GM19452 (cell line): ENCODE measurements around the gene ISM1.

Source experiments
- ATAC-seq: cut with Tn5 transposase; IDR thresholded peaks from one replicate; pipeline ENCODE4 v1.9.1; 2021; ENCODE audit not compliant: unreplicated experiment

ISM1 gene

GRCh38 chr20:13340088-13340487 is 119.0 kb downstream of the ISM1 start:
- ATAC-seq = no peak

GRCh38 chr20:13341737-13342393 is 120.8 kb downstream of the ISM1 start:
- ATAC-seq = no peak

DNA sequence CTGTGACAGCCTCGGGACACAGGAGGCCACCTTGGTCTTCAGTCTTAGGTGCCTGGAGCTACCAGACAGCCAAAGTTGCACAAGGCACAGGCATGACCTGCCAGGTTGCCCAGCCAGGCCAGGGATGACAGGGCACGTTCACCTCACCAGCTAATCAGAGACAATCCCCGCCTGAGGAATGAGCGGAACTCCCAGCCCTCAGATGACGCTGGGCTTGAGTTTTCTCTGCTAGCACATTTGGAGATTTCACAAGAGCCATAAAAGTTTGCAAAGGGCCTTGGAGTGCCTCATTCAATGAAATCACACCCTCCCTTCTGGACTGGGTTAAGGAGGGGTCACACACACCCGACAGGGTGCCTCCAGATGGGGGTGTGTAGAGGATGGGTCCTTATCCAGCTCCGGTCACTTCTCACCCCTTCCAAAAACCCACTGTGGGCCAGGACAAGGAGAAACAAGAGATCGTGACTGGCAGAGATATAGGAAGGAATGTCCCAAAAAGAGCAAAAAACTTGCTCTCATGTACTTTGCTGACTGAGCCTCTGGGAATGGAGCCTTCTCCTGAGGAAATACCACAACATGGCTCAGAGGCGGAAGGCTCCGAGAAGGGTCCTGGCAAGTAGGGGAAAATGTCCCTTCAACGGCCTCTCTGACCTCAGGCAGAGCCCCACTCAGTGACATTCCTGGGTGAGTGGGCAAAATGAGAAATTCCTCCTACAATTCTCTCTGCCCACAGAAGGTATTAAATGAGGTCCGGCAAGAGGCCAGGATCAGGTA is 121.6 kb downstream of the ISM1 start:
- ATAC-seq = no peak

DNA sequence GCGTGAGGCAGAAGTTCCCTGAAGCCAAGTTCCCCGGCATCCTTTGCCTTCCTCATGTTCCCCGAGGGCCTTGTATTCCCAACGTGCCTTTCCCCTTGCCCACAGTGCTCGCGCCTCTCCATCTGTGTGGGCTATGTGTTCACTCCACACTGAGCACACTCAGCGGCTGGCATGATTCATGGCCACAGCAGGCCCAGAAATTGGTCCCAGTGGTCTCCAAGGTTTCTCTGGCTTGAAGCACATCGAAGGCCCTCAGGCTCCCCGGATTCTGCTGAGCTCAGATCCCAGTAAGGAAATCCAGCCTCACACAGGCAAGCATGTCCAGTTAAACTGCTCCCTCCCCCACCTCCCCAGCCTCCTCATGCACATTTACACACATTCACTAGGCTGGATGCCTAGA is 123.6 kb downstream of the ISM1 start:
- ATAC-seq = no peak

DNA sequence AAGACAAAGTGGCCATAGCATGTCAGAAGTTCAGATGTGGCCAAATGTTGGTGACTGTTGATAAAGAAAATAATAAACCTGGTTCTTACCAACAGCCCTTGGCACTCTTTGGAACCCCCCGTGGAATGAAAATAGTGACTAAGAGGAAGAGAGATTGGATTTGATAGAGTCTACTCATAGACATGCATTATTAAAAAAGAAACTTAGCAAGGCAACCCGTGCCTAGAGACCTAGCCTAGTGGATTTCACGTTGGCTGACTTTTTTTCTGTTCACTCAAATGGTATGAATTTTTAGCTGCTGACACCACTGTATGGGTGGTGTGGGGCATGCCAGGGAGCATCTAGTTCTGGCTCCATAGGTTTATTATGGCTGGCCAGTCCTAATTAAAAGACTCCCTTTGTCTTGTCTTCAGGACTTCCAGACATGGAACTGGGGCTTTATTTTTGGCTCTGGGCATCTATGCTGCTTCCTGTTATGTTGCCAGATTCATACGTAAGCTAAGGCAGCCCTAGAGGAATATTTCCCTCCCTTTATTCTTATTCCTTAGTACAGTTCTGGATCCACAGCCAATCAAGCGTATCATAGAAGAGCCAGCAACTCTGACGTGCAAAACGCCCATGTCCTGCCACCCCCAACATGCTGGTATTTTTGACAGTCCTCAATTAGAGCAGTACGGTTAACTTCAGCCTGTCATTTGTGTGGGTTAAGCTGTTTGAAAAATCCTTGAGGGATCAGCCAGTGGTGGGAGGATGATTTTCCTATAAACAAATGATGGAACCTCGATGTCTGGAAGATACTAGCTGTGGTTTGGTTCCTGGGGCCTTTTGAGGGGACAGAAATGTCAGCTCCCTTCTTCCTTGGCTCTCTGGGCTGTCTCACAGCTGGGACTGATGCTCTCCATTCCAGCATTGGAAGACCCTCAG is 127.5 kb downstream of the ISM1 start:
- no peak for ATAC-seq

DNA sequence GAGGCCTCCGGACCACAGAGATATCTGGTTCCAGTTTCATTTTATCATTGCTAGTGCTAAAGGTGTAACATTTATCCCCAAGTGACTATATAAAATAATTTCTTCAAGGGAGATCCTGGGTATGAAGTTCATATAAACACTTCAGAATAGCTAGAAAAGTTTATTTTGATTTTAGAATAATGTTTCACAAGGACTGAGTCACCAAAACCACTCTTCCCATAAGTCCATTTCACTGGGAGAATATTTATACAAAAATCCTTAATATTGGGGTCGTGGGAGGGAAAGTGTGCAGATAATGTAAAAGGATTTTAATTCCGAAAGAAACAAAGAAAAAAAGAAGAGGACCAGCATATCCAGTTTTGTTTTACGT is 128.1 kb downstream of the ISM1 start:
- ATAC-seq = no peak
